NCI-H510A (cell line): ENCODE data around the gene ADGRL3.
"Not testable (repeated sequence)": the region's sequence is repeated elsewhere in the genome, so short reads cannot be mapped to it uniquely, and the experiment has no call there.

ENCODE experiments used
- DNase-seq: peaks from one replicate; lab custom pipeline; 2025; lab: John Stamatoyannopoulos, UW

ADGRL3 gene

GRCh38 chr4:61356696-61357095, 156.6 kb downstream of the ADGRL3 start:
- DNase-seq, result no peak

DNA sequence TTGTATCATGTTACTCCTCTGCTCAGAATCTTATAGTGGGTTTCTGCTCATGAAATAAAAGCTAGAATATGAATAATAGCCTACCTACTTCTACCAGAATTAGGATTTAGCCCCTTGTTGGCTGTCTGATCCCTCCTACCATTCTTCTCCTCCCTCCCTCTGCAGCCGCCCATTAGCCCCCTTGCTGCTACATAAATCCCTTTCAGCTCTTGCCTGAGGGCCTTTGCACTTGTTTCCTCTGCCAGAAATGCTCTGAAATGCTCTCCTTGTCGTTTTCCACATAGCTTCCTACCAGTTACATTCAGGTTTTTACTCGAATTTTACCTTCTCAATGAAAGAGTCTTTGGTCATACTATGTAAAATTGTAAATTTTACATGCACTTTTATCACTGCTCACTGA, 159.2 kb downstream of the ADGRL3 start:
- no peak for DNase-seq

- DNase-seq, result not testable (repeated sequence)
These were observed 172.7 kb downstream of the ADGRL3 start for GRCh38 chr4:61372817-61373216.

DNA sequence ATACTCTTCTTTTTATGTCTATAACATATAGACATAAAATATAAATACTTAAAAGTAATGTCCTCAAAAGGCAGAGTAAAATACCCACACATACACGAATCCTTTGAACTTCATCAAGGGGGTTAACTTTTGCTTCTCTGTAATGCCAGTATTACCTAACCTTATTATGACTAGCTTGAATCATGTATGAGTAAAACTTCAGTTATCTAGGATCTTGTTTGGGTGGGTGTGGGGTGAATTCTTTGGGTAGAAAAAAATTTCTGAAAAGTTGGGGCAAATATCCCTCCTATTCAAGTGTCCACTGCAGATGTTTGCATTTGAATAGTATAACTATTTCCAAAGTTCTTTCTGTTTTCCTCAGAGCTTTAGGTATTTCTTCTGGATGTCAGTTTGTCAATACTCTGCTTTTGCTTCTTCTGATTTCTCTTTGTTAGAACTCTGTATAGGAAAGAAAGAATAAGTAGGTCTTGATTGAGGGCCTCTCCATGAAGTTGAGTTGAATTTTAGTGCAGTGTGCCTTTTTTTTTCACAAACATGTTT, 173.8 kb downstream of the ADGRL3 start:
- DNase-seq, result no peak

GRCh38 chr4:61374447-61374891, 174.3 kb downstream of the ADGRL3 start:
- no peak for DNase-seq

- no peak for DNase-seq
These were observed 175.2 kb downstream of the ADGRL3 start for GRCh38 chr4:61375301-61375700.

GRCh38 chr4:61376301-61376700, 176.2 kb downstream of the ADGRL3 start:
- DNase-seq, result no peak

DNA sequence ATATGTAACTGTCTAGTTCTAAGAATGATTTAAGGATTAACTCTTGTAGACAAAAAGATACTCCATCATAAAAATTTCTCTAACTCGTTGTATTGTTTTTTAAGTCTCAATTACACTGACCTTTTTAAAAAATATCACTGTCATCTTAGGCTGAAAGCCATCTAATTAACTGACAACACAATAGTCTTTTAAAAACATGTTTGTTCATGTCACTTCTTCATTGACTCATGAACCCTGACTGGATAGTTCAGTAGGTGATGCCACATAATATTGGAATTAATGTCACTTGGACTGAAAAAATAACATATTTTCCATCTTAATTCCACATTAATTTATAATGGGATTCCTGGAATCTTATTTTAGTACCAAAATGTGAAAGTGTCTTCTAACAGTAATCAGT, 179.3 kb downstream of the ADGRL3 start:
- no peak for DNase-seq

DNA sequence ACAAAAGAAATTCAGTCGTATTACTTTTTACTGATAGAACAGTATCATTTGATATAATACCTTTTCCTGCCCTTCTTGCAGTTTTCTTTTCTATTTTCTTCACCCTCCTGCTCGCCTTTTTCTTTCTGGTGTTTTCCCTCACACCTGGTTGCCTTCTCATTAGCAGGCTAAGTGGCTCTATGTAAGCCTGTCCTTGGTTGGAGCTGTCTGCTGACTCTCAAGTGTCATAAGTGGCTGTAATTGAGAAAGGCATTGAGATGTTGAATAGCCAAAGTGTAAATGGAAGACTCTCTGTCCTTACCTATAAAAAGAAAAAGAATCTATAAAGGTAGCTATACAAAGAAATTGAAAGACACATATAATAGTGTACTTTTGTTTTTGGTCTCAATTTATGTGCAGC, 180.7 kb downstream of the ADGRL3 start:
- peak; percentile 38 for DNase-seq

GRCh38 chr4:61385256-61385655, 185.1 kb downstream of the ADGRL3 start:
- DNase-seq, result no peak

- DNase-seq, result not testable (repeated sequence)
These were observed 187.2 kb downstream of the ADGRL3 start for GRCh38 chr4:61387372-61387771.

DNA sequence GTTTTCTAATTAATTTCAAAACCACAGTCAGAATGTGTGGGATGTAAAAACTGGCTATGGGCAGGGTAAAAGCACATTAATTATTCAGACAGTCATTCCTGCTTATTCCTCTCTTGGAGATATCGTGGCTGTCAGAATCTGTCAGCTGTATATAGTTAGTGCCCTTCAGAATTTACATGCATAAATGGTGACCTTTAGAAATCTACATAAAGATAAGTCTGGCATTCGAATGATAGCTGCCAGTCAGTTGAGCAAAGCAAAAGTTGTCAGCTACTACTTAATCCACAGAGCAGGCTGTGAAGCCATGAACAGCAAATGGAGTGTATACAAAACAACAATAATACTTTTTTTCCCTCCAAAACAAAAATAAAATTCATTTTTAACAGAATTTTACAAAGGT, 189.5 kb downstream of the ADGRL3 start:
- no peak for DNase-seq

- no peak for DNase-seq
These were observed 195.6 kb downstream of the ADGRL3 start for GRCh38 chr4:61395754-61396153.

DNA sequence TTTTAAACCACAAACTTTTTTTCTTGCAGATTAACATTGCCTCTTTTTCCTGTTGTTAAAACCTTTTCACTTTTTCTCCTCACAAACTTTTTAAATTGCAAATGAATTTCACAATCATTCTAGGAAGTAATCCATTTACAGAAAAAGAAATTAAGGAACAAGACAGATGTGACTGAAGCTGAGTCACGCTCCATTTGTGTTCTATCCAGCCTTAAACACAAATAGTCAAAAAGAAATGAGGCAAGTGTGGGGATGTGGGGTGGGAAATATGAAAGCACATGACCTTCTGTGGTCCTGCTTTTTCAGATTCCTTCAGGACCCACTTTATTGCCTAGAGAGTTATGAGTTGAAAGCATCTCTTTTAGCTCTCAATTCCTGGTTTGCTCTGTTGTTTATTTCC, 197.0 kb downstream of the ADGRL3 start:
- no peak for DNase-seq

DNA sequence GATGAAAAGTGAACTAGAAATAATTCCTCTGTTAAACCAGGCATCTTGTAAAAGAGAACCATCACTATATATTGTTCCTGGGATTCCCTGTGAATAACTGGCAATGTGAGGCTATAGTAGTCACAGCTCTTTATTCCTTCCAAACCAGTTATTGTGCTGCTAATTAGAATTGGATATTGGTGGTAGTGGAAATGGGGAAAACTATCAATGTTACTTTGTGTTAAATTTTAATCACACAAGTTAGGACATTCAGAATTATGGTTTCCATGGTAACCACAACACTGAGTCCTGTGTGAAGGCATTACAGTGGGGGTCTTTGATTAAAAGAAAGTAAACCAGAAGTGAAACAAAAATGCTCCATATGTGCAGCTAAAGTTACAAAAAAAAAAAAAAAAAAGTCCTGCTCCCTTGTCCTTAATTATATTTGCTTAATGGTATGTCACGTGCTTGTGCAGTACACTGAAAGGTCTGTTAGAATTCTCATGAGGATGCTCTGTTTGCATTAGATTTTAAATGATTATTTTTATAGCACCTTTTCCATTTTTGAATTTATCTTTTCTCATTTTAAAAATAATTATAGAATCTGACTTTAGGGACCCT, 200.4 kb downstream of the ADGRL3 start:
- no peak for DNase-seq

DNA sequence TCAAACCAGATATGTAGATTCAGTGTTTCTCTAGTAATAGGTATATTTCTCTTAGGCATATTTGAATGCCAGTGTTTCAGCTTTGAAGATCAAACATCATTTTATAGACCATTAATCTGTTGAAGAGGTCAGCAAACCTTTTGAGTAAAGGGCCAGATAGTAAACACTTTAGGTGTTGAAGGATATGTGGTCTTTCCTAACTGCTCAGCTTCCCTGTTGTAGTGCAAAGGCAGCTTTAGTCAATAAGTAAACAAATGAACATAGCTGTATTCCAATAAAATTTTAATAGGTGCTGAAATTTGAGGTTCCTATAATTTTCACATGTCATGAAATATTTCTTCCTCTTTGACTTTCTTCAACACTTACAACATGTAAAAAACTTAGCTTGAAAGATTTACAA, 201.6 kb downstream of the ADGRL3 start:
- peak; percentile 29 for DNase-seq

DNA sequence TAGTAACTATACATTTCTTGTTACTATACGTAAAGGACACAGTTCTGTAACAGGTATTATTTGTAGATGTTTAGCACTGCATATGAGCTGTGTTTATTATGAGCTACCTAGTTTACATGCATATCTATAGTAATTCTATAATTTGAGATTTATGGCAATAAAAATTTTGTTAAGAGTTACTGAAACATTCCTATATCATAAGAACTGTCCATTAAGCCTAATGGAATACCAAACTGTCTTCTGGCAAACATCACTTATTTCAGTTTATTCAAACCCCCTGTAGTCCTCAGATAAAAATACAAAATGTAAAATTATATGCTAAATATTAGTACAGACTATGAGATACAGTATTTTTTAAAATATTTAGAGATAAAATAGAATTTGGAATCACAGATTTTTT, 205.2 kb downstream of the ADGRL3 start:
- no peak for DNase-seq

DNA sequence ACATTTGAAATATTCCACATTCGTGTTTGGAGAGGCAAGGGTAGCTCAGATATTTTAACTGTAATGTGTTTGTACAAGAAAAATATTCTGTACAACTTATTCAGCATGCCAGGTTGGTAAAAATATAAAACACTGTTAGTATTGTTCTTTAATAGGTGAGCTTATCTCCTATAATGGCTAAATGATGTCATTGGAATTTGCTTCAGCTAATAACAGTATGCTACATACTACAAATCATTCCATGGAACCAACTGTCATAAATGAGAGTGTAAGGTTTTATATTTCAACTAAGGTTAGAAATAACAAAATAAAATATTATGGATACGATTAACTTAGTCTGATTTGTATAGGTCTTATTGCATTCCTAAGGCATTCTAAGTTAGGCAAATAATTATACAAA, 206.6 kb downstream of the ADGRL3 start:
- DNase-seq, result no peak

- DNase-seq, result no peak
These were observed 207.8 kb downstream of the ADGRL3 start for GRCh38 chr4:61407642-61408618.

GRCh38 chr4:61408861-61409260, 208.7 kb downstream of the ADGRL3 start:
- no peak for DNase-seq

DNA sequence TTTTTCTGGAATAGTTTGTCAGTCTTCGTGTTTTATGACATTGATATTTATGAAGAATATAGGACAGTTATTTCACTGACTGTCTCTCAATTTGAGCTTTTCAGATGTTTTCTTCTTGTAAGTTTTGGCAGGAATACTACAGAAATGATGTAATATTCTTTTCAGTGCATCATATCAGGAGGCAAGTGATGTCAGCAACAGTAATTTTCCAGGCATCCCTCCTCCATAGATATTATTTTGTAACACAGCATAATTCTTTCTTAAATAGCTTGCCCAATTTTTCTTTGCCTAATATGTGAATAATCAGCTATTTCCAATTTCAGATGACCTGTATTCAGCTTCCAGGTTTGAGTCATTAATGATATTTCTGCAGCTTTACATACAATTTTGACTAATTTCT, 211.1 kb downstream of the ADGRL3 start:
- no peak for DNase-seq

- DNase-seq, result no peak
These were observed 225.2 kb downstream of the ADGRL3 start for GRCh38 chr4:61425315-61425714.

DNA sequence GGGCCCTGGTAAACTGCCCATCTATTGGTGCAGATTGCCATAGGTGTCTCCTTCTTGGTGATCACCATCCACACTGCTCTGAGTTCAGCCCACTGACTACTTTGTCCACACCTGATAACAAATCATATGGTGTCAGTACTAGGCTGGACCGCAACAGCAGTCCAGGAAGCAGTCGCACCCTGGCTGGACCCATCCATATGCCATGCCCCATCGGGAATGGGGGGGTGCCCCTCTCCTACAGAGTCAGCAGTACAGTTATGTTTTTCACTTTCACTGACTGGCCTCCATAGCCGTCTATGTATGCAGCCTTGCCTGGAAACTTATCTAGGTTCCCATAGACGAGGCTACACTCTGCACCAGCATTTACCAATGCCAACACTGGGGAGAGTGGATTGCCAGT, 226.1 kb downstream of the ADGRL3 start:
- no peak for DNase-seq
